ENCODE measurements around the gene SLC6A2.

Gene SLC6A2

DNA sequence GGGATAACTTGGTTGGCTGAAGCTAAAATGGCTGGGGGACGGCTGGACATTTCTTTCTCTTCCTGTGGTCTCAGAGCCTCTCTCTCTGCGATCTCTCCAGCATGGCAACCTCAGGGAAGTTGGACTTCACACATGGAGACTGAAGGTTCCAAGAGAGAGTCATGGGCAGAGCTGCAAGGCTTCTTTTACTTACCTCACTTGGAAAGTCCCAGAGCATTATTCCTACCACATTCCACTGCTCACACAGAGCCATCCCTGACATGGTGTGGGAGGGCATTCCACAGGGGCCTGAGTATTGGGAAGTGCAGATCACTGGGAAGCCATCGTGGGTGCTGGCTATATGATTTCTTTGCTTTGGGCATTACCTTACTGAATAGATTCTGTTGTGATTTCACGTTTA lies 9.8 kb upstream of the SLC6A2 start:
- DNase-seq (ENCODE audit: insufficient read length, low spot score) (no peak), FAIRE-seq (no peak)

DNA sequence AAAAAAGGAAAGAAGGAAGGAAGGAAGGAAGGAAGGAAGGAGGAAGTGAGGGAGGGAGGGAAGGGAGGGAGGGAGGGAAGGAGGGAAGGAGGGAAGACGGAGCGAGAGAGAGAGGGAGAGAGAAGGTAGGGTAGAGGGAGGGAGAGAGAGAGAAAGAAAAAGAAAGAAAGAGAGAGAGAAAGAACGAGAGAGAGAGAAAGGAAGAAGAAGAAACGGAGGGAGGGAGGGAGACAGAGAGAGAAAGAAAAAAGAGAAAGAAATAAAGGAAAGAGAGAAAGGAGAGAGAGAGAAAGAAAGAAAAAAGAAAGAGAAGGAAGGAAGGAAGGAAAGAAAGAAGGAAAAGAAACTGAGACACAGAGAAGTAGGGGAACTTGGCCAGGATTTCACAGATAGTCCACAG lies 8.4 kb upstream of the SLC6A2 start:
- DNase-seq (ENCODE audit: insufficient read length, low spot score) (no peak), FAIRE-seq (no peak)

DNA sequence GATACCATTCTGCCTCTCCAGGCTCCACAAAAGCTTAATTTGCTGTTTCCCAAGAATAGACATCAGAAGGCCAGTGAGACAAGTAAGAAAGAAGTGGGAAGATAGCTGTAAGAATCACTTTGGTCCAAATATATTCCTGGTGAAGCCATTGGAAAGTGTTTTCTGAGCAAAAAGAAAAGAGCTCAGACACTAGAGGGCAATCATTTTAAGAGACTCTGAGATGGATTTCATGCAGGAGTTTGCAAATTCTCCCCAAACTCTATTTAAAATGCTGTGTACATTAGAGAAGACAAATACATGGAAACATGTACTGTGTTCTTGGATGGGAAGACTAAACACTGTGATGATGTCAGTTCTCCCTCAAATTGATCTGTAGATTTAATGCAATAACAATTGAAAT lies 8.0 kb upstream of the SLC6A2 start:
- no peak for DNase-seq (ENCODE audit: insufficient read length, low spot score)
- no peak for FAIRE-seq

DNA sequence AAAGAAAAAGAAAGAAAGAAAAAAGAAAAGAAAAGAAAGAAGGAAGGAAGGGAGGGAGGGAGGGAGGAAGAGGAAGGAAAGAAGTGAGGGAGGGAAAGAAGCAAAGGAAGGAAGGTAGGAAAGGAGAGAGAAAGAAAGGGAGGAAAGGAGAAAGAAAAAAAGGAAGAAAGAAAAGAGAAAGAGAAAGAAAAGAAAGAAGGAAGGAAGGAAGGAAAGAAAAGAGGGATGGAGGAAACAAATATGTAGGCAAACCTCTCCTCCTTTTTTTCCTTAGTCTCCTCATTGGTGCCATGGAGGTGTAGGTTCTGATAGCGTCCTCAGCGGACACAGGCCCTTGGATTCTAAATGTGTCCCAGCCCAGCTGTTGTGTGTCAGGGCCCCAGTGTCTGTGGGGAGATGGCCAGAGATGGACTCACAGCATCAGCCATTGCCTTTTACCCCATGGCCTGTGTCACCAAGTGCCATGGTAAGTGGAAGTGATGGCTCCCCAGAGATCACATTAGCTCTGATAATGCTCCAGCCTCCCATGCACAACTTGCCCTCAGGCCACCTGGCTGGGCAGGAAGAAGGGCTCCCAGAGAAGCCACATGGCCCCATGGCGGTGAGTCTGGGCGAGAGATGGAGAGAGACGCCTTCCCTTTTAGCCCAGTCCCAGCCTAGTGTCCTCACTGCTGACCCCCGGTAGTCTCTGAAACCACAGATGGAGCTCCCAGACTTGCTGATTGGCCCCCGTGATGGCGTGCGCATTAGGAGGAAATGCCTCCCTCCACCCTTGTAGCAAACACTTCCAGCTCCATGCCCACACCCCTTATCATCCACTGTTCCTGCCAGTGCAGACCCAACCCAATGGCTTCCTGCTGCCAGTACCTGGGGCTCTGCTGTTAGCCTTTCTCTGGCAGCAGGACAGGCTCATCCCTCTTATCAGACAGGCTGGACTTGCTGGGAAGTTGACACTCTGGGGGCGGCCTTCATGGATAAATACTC lies 3.7 kb upstream of the SLC6A2 start:
- FAIRE-seq (no peak), DNase-seq (ENCODE audit: insufficient read length, low spot score) (no peak)

DNA sequence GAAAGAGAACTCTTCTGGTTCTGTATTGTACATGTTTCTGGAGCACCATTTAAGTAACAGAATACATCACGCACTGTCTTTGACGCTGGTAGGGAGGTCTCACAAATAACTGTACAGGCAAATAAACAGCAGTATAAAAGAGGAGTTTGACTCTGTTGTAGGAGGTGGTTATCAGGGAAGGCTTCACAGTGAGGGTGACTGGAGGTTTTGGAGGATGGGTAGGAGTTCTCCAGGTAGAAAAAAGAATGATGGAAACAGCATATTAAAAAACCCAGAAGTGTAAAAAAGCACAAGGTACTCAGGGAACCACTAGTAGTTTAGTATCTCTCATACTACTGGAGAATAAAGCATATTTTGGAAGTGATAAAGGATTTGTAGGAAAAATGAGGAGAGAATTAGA lies 2.7 kb upstream of the SLC6A2 start:
- DNase-seq (ENCODE audit: insufficient read length, low spot score) (no peak), FAIRE-seq (no peak)

DNA sequence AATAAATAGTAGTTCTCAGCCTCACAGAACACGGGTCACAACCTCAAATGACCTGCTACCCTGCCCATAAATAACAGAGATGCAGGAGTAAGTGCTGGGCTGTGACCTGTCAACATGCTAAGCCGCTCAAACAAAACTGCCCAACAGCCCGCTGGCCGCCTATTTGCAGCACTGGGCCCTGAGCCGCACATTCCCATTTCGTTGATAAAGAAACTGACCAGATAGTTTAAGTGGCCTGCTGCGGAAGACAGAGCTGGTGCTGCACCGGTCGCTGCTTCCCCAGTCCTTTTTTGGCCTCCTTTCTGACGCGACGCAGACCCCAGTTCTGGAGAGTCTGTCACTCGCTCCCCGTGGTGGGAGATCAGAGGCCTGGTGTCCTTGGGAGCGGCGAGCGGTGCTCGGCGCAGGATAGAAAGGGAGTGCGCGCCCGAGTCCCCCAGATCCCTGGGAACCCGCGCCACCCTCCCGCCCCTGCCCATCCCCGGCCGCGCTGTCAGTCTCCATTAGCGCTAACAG lies 349 bp upstream of the SLC6A2 start:
- DNase-seq (ENCODE audit: insufficient read length, low spot score) (no peak), FAIRE-seq (no peak)

DNA sequence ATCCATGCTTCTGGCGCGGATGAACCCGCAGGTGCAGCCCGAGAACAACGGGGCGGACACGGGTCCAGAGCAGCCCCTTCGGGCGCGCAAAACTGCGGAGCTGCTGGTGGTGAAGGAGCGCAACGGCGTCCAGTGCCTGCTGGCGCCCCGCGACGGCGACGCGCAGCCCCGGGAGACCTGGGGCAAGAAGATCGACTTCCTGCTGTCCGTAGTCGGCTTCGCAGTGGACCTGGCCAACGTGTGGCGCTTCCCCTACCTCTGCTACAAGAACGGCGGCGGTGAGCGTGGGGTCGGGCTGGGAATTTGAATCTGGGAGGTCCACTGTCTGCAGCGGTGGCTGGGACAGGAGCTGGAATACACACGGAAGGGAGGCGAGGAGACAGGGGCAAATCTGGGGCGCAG lies 904 bp downstream of the SLC6A2 start:
- no peak for FAIRE-seq
- DNase-seq (ENCODE audit: insufficient read length, low spot score): no peak

DNA sequence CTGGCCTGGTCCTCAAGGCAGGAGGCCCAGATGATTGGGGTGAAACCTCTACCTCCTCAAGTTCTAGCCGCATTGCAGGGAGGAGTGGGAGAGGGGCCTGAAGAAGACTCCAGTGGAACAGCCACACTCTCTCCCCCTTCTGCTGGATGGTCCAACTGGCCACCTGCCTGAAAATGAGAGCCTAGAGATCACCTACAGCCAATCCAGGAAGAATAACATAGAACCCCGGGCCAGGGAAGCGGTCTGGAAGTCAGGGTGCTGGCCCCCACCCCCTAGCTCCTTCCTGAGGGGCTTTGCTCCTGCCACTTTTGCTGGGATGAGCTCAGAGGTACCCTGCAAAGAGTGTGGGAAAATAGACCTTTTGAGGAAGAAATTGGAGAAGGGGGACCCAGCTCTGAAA lies 1.8 kb downstream of the SLC6A2 start:
- DNase-seq (ENCODE audit: insufficient read length, low spot score) (no peak), FAIRE-seq (no peak)

DNA sequence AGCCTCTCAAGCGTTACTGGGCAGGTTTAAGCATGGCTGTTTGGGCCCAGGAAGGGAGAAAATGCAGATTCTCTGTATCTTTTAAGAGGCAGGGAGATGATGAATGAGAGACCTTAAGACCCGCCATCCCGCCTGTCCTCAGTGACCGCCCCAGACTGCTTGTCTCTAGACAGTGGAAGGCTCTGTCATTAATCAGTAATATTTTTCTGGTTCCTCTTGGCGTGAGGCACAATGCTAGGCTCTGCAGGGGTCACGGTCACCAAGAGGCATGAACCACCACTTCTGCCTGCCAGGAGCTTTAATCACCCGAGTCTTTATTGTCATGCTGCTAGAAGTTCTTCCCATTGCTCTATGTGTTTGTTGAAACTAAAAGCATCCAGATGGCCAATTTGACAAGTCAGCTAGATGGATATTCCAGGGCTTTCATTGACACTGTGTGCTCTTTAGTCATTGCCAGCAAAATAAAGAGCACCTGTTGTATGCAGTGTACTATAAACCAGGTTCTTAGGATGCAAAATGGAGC lies 3.2 kb downstream of the SLC6A2 start:
- no peak for FAIRE-seq

DNA sequence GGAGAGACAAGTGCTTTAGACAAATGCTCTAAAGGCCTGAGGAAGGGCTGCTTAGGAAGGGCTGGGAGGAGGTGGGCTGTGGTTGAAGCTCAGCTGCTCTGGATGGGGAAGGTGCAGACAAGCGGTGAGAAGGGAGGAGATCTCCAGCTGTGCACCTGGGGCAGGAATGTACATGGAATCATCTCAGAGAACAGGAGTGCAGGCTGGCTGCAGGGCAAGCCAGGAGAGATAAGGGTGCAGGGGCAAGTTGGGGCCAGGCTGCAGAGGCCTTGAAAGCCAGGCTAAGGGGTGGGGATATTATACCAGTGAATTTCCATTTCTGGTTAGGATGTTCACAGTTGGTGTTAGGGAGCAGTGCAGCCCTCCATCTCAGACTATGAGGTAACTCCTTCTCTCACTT lies 4.2 kb downstream of the SLC6A2 start:
- no peak for FAIRE-seq
- no peak for DNase-seq (ENCODE audit: insufficient read length, low spot score)

More for the DNA sequence above, 3.2 kb downstream of the SLC6A2 start:
- no peak for DNase-seq (ENCODE audit: insufficient read length, low spot score)

DNA sequence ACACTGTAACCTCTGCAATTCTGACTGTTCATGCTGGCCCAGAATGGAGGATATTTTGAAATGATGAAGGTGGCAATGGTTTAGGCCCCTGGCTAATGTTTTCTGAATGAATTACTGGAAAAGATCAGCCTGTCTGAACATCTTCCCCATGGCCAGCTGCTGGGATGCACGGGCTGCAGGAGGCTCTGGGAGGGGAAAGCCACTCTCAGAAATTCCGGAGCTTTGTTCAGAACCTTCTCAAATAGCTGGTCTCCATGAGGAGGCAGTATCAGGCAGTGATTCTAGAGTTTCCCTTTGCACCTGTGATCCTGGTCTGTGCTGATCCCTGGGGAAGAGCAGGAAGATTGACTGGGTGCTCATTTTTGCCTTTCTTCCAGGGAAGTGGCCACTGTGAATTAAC lies 5.0 kb downstream of the SLC6A2 start:
- no peak for DNase-seq (ENCODE audit: insufficient read length, low spot score)
- FAIRE-seq: no peak

DNA sequence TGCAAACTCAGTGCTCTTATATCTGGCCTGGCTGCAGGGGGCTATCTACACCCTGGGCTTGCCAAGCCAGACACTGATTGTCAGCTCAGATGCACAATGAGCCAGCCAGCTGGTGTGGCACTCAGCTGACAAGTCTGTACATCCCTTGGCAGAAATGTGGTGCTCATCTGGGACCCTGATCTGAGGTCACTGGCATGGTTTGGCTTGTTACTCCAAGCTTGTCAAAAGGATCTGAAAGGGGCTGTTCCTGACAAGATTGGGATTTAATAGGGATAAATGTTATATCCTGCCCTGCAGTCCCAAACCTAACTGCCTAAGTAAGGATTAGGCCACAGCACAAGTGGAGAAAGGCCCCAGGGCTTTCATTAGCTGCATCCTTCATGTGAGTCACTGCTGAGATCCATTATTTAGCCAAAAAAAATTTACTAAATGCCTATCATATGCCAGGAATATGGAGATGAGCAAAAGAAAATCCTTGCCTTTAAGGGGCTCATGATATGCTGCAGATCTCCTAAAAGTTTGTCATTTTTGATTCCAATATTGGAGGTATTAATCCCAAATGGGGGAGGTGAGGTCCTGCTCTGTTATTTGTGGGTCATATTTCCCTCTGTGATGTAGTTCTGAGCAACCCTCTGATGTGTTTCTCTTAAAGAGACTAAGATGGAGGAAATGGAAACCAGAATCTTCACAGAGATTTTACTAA lies 6.3 kb downstream of the SLC6A2 start:
- no peak for DNase-seq (ENCODE audit: insufficient read length, low spot score)
- no peak for FAIRE-seq

DNA sequence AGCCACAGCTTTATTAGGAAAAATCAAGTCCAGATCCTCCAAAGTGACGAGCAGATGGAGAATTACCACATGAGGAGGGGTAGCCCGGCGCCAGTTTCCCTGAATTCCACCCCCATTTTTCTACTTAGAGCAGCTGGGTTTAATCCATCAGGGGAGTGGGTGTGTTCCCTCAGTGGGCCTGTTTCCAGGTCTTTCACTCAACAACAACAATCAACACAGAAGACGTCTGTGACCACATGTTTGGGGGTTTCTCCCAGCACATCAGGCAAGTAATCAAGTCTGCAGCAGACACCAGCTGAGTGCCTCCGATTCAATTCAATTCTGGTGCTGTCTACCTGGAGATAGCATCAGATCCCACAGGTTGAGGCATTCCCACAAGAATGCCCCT lies 6.8 kb downstream of the SLC6A2 start:
- no peak for DNase-seq (ENCODE audit: insufficient read length, low spot score)
- FAIRE-seq: no peak

DNA sequence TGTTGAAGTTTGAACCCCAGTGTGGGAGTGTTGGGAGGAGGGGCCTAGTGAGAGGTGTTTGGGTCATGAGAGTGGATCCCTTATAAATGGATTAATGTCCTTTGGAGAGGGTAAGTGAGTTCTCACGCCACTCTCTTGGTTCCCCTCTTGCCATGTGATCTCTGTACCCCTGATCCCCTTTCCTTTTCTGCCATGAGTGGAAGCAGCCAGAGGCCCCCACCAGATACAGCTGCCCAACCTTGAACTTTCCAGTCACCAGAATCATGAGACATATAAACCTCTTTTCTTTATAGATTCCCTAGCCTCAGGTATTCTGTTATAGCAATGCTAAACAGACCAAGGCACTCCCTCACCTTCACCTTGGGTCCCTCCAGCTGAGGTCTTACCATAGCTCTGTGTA lies 7.4 kb downstream of the SLC6A2 start:
- no peak for DNase-seq (ENCODE audit: insufficient read length, low spot score)
- no peak for FAIRE-seq

DNA sequence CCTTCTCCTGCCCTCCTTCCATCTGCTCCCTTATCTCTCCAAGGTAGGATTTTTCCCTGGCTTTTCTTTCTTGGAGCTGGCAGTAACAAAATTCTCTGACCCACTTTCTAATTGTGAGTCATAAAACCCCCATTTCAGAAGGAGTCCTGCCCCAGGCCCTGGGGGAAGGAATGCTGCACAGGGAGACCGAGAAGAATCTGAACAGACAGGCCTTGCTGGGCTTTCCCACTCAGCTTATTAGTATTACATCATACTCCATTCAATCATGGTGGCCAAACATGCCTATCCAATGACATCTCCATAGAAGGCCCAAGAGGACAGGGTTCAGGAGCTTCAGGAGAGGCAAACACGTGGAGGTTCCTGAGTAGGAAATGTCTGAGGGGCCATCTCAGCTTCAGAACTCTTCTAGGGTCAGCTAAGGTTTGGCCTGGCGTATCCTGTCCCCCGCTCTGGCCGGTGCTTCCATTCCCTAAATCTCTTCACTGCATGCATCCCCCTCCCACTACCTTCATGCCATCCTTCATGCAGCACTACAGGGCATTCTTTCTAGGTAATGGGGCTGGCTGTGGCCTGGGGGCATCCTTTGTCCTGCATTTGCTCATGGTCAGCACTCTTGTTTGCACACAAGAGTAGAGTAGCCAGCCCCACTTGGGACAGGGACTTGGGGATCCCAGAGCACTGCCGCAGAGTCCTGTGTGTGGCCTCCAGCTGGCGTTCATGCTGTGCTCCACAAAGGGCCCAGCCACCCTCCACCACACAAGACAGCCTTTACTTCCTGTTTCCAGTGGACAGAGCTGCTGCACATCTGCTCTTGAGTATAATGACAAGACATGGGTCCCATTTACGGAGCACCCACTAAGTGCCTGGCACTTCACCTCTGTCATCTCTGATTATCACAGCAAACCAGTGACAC lies 8.2 kb downstream of the SLC6A2 start:
- FAIRE-seq (no peak), DNase-seq (ENCODE audit: insufficient read length, low spot score) (no peak)

DNA sequence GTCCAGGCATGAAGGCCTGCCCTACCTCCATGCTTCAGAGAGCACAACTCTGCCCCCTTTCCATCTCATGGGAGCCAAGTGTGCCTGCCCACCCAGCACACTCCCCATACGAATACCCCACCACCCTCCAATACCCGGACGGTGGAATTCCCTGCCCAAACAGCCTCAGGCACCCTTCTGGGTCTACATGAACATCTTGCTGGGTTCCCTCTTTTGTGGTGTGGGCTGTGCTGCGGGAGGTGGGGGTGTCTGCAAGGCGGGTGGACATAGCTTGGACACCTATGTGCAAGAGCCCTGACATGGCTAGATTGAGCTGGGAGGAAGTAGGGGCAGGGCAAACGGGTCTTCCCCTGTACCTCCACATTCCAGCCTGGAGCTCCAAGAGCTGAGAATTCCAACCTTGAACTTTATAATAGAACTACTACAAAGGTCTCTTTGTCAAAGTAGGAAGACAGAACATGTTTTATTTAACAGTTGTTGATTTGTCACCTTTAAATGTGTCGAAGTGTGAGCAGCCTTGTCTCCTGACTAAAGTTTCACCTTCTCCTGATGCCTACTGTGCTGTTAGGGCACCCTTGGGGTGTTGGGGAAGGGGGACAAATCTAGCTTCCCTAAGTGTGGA lies 9.1 kb downstream of the SLC6A2 start:
- no peak for FAIRE-seq

DNA sequence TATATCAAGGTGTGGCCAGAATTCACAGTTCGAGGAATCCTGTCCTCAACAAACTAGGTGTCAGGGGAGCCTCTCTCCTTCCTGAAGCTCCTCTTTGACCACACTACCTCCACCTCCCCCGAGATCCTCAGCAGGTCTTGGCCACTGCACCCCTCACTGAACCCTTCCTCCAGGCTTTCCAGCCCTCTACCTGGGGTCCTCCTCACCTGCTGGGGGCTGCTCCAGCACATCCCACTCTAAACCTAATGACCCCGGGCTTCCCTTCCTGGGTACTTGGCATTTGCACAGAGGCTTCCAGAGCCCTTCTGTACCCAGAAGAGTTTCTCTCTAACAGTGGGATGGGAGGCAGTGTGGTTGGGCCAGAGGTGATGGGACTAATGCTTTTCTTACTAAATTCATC lies 9.7 kb downstream of the SLC6A2 start:
- FAIRE-seq: no peak
- no peak for DNase-seq (ENCODE audit: insufficient read length, low spot score)

More for the DNA sequence above, 9.1 kb downstream of the SLC6A2 start:
- DNase-seq (ENCODE audit: insufficient read length, low spot score): no peak

DNA sequence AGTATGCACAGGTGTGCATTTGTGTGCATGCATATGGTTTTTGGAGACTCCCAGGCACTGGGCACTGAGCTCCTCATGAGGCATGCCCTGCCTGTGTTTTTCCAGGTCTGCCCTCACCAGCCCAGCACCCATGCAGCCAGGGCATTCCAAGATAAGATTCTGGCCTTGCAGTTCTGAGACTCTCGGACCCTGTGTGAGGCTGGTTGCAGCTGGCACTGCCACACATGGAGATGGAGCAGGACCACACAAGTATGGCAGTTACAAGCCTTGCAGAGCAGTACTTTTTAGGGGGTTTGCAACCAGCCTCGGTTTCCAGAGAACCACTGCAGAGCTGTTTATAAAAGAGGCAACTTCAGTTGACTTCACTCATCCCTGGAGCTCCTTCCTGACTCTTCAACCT lies 10.2 kb downstream of the SLC6A2 start:
- DNase-seq (ENCODE audit: insufficient read length, low spot score) (no peak), FAIRE-seq (no peak)

DNA sequence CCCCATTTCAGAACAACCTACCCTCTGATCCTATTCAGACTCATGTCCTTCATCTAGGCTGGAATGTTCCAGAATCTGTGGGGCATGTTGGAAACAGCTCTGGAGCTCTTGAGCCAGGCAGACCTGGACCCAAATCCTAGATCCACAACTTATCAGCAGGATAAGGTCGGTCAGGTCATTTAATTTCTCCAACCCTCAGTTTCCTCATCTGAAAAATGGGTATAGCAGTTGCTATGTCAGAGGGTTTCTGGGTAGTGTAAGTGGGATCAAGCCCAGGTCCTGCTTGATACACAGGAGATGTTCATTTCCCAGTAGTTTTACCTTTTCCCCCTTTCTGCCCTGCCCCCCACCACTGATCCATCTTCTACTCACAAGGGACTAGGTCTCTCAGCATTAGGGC lies 12.0 kb downstream of the SLC6A2 start:
- FAIRE-seq (no peak), DNase-seq (ENCODE audit: insufficient read length, low spot score) (no peak)
